GM12878 (cell line): Measurements from ENCODE around the gene PCDHB13. TPM values are rescaled to one million over a fixed set of nuclear protein-coding genes. Genes with fewer than 3 reads are reported as not detected.
"Not testable (repeated sequence)": the region's sequence is repeated elsewhere in the genome, so short reads cannot be mapped to it uniquely, and the experiment has no call there.

ENCODE experiments used
- ATAC-seq: fragments of 200-7000 bp; cut with Tn5 transposase; 3 replicates; pipeline ENCODE4 v1.9.1; 2020; ENCODE audit warnings: mild to moderate bottlenecking, moderate library complexity
- BruUV-seq: library from RNA; stranded (reverse); fragments of 400-500 nt; replicated peaks from 2 replicates; lab custom pipeline; 2021; lab: Mats Ljungman, UMichigan
- CTCF ChIA-PET: fragments of 300-600 bp; sonication (Branson Sonifier 250); formaldehyde crosslinking; extraction: SDS; loops from one replicate; lab custom pipeline; 2021; ENCODE audit warnings: inconsistent platforms; lab: Yijun Ruan, JAX
- POLR2A ChIA-PET: fragments of 350-600 bp; formaldehyde crosslinking; extraction: SDS; loops from one replicate; lab custom pipeline; 2021; ENCODE audit warnings: inconsistent platforms; lab: Charles Lee
- RAD21 ChIA-PET: fragments of 300-600 bp; sonication (Branson Sonifier 250); formaldehyde crosslinking; loops from one replicate; lab custom pipeline; 2023; ENCODE audit warnings: antibody characterized with exemption; ENCODE audit not compliant: unreplicated experiment; lab: Charles Lee
- SMC1A ChIA-PET: fragments of 300-600 bp; sonication (Branson Sonifier 250); formaldehyde crosslinking; loops from one replicate; lab custom pipeline; 2023; ENCODE audit not compliant: unreplicated experiment, uncharacterized antibody; lab: Charles Lee
- DNase-seq: peaks from one replicate; pipeline ENCODE4 v3.0.0-alpha.2; 2011; ENCODE audit warnings: low read depth, low spot score
- FAIRE-seq: peaks from 3 replicates; lab custom pipeline; 2011; peaks lifted over from hg19 to GRCh38; lab: Jason Lieb, UNC
- H2AFZ ChIP-seq: 2 replicates; pipeline ENCODE4 v1.6.0; 2011; ENCODE audit warnings: low read depth, low read length, control low read depth; ENCODE audit not compliant: control insufficient read depth
- H3K27ac ChIP-seq: 2 replicates; pipeline ENCODE4 v1.5.1; 2011; ENCODE audit warnings: control low read depth; ENCODE audit not compliant: control insufficient read depth, insufficient read depth
- H3K27me3 ChIP-seq, 2 experiments: replicated peaks in 1 of 2; 2 replicates each; pipeline versions ENCODE4 v1.6.0 to v1.6.1; 2011; ENCODE audit warnings: low read length in 1 of 2; ENCODE audit not compliant: control insufficient read depth in 2 of 2, insufficient read depth in 2 of 2
- H3K36me3 ChIP-seq, 2 experiments: 2 replicates each; pipeline ENCODE4 v1.5.1; 2011; ENCODE audit warnings: low read length in 1 of 2; ENCODE audit not compliant: control insufficient read depth in 2 of 2, insufficient read depth in 2 of 2
- H3K4me1 ChIP-seq: 2 replicates; pipeline ENCODE4 v1.6.1; 2011; ENCODE audit warnings: mild to moderate bottlenecking, low read length, moderate library complexity, mixed read lengths; ENCODE audit not compliant: control insufficient read depth, insufficient read depth
- H3K4me2 ChIP-seq: 2 replicates; pipeline ENCODE4 v1.6.0; 2011; ENCODE audit warnings: control low read depth; ENCODE audit not compliant: control insufficient read depth, insufficient read depth
- H3K4me3 ChIP-seq: fragments of 200-600 bp; sonication (generic); 2 replicates; pipeline ENCODE4 v1.5.1; 2016
- H3K79me2 ChIP-seq: 2 replicates; pipeline ENCODE4 v1.6.0; 2011; ENCODE audit warnings: low read length; ENCODE audit not compliant: control insufficient read depth, insufficient read depth
- H3K9ac ChIP-seq: 2 replicates; pipeline ENCODE4 v1.8.0; 2011; ENCODE audit warnings: low read length, control low read depth, mixed read lengths; ENCODE audit not compliant: control insufficient read depth, insufficient read depth
- H3K9me3 ChIP-seq: replicated peaks from 3 replicates; pipeline ENCODE4 v1.5.1; 2011; ENCODE audit warnings: mild to moderate bottlenecking, low read length; ENCODE audit not compliant: control insufficient read depth, insufficient read depth
- H4K20me1 ChIP-seq: 2 replicates; pipeline ENCODE4 v1.6.0; 2011; ENCODE audit not compliant: control insufficient read depth, insufficient read depth
- CHD1 ChIP-seq: IDR thresholded peaks from 2 replicates; pipeline ENCODE4 v1.6.1; 2012; ENCODE audit warnings: low read depth, low read length, improper control_type of control experiment
- FOXK2 ChIP-seq: fragments of 450-650 bp; IDR thresholded peaks from 2 replicates; pipeline ENCODE4 v1.6.1; 2017; ENCODE audit warnings: mild to moderate bottlenecking, moderate library complexity
- MEF2A ChIP-seq: IDR thresholded peaks from 2 replicates; pipeline ENCODE4 v1.6.1; 2011; ENCODE audit warnings: low read depth, mild to moderate bottlenecking, low read length, moderate library complexity; ENCODE audit not compliant: insufficient read depth
- MEF2B ChIP-seq: fragments of 450-650 bp; IDR thresholded peaks from 2 replicates; pipeline ENCODE4 v1.6.1; 2018; ENCODE audit warnings: mild to moderate bottlenecking, moderate library complexity; ENCODE audit not compliant: partially characterized antibody, poor library complexity, severe bottlenecking
- NRF1 ChIP-seq: conservative IDR thresholded peaks from 2 replicates; pipeline ENCODE4 v1.6.1; 2011; ENCODE audit warnings: mild to moderate bottlenecking, low read depth, low read length, improper control_type of control experiment
- RAD21 ChIP-seq: IDR thresholded peaks from 2 replicates; pipeline ENCODE4 v1.6.1; 2011; ENCODE audit warnings: mild to moderate bottlenecking, low read depth, low read length, moderate library complexity; ENCODE audit not compliant: insufficient read depth
- RUNX3 ChIP-seq: IDR thresholded peaks from 2 replicates; pipeline ENCODE4 v1.6.1; 2012; ENCODE audit warnings: low read length, inconsistent platforms
- ZNF207 ChIP-seq: fragments of 450-650 bp; IDR thresholded peaks from 2 replicates; pipeline ENCODE4 v1.6.1; 2014; ENCODE audit warnings: antibody characterized with exemption, mild to moderate bottlenecking, borderline replicate concordance
- WGBS: methylation state at CpG from one replicate; pipeline ENCODE4 v1.1.6; 2016; ENCODE audit warnings: low lambda C conversion rate; ENCODE audit not compliant: insufficient replicate concordance, insufficient coverage; ENCODE audit errors: missing lambda C conversion rate; 5-methylcytosine and 5-hydroxymethylcytosine counted together
- in situ Hi-C: fragments of 300-500 bp; cut with MboI; formaldehyde crosslinking; loops from 9 replicates; pipeline ENCODE4 v1.14.3; 2018; ENCODE audit warnings: mixed read lengths
- intact Hi-C: fragments of 100-400 bp; cut with micrococcal nuclease; formaldehyde crosslinking; loops from one replicate; pipeline ENCODE4 v1.14.2; 2022; ENCODE audit not compliant: unreplicated experiment
- polyA plus RNA-seq, 11 experiments: library from polyadenylated mRNA; depleted of rRNA in 4 of 11; unstranded in 6 of 11; stranded (reverse) in 5 of 11; fragments of >200 nt; fragmentation: Nextera tagmentation in 4 of 11; fragmentation: Illumina TruSeq in 1 of 11; extraction: Ambion mirVana in 4 of 11; extraction: Trizol in 1 of 11; gene quantifications; 1 replicate in 1 of 11; 2 replicates in 10 of 11; pipeline versions ENCODE4 v1.2.1 to v1.2.3, GENCODE V29; 2011 to 2016; ENCODE audit warnings: inconsistent platforms in 2 of 11, missing spikeins in 2 of 11, low read depth in 1 of 11
- total RNA-seq, 4 experiments: library from RNA; depleted of rRNA in 3 of 4; stranded (reverse); fragments of >200 nt in 3 of 4; fragmentation: Illumina TruSeq in 1 of 4; extraction: Trizol in 1 of 4; gene quantifications; 2 replicates each; pipeline versions ENCODE4 v1.2.1 to v1.2.3, GENCODE V29; 2013 to 2021

PCDHB13 gene
- total and polyA plus RNA-seq, 10 of the 15 experiments (the other 5 are each of a cell fraction or from before 2014, with no cell fraction given) = 0.01 to 0.03 TPM; not detected in 8

GRCh38 chr5:141225421-141225820 is 11.7 kb downstream of the PCDHB13 start:
- WGBS = 78% methylated on average over 12 of the region's 30 CpGs
- CTCF ChIA-PET = not testable (repeated sequence)

GRCh38 chr5:141234109-141234667 is 20.5 kb downstream of the PCDHB13 start:
- 29% methylated on average over 15 of the region's 15 CpGs for WGBS
- intact Hi-C loops (no loop called here), in situ Hi-C loops (no loop called here)
- H3K79me2 ChIP-seq = no peaks in the 10 kb centered on the region
- H3K27me3 ChIP-seq = no peaks in the 10 kb centered on the region
- ChIA-PET SMC1A (no interaction called here), CTCF (interaction anchor here (0.9 to 1.1 kb wide), 2 partner anchors 11 to 330 kb away, joined by 3 to 4 read pairs; partner anchors contain the start of gene PCDHB14), POLR2A (no interaction called here), RAD21 (no interaction called here)
- H3K9ac ChIP-seq = no peak overlapping the region
- DNase-seq (no peak), ATAC-seq (no peak), FAIRE-seq (no peak)
- BruUV-seq = no TSS peak
- H3K27ac ChIP-seq = no peak overlapping the region
- H3K4me1 ChIP-seq = no peaks in the 10 kb centered on the region
- H2AFZ ChIP-seq = no peak overlapping the region
- no peak overlapping the region for H3K4me2 ChIP-seq
- no peak for TF ChIP-seq MEF2A
- peak; percentile 33; the same call in 1 of the 2 replicates for TF ChIP-seq RUNX3
- no peak for TF ChIP-seq FOXK2
- no peak for TF ChIP-seq ZNF207
- peak; percentile 38; the same call in 1 of the 2 replicates for TF ChIP-seq RAD21
- no peak for TF ChIP-seq CHD1
- TF ChIP-seq MEF2B = no peak
- no peak for TF ChIP-seq NRF1
- H3K9me3 ChIP-seq = peaks cover 2% of the 10 kb centered on the region; the same call in 1 of the 3 replicates
- no peak overlapping the region for H3K4me3 ChIP-seq
- H3K36me3 ChIP-seq = no peaks in the 10 kb centered on the region
- H4K20me1 ChIP-seq = no peaks in the 10 kb centered on the region

More at GRCh38 chr5:141225421-141225820, 11.7 kb downstream of the PCDHB13 start:
- H3K27ac ChIP-seq, H3K79me2 ChIP-seq, ATAC-seq, H2AFZ ChIP-seq, H3K9me3 ChIP-seq, H3K4me2 ChIP-seq, H4K20me1 ChIP-seq, RAD21 ChIA-PET, BruUV-seq, H3K9ac ChIP-seq, SMC1A ChIA-PET, H3K27me3 ChIP-seq, in situ Hi-C loops, H3K36me3 ChIP-seq, intact Hi-C loops, H3K4me3 ChIP-seq, H3K4me1 ChIP-seq, POLR2A ChIA-PET, FAIRE-seq, DNase-seq: not testable (repeated sequence)

GRCh38 chr5:141235922-141236321 is 22.2 kb downstream of the PCDHB13 start:
- H3K9ac ChIP-seq, CTCF ChIA-PET, BruUV-seq, FAIRE-seq, intact Hi-C loops, H3K4me2 ChIP-seq, POLR2A ChIA-PET, ATAC-seq, H3K79me2 ChIP-seq, H3K9me3 ChIP-seq, SMC1A ChIA-PET, RAD21 ChIA-PET, in situ Hi-C loops, H2AFZ ChIP-seq, H3K27me3 ChIP-seq, H3K36me3 ChIP-seq, H4K20me1 ChIP-seq, H3K4me3 ChIP-seq, DNase-seq, H3K4me1 ChIP-seq, H3K27ac ChIP-seq: not testable (repeated sequence)
- 89% methylated on average over 30 of the region's 40 CpGs for WGBS
